ENCODE measurements around the gene MED9.

DNA sequence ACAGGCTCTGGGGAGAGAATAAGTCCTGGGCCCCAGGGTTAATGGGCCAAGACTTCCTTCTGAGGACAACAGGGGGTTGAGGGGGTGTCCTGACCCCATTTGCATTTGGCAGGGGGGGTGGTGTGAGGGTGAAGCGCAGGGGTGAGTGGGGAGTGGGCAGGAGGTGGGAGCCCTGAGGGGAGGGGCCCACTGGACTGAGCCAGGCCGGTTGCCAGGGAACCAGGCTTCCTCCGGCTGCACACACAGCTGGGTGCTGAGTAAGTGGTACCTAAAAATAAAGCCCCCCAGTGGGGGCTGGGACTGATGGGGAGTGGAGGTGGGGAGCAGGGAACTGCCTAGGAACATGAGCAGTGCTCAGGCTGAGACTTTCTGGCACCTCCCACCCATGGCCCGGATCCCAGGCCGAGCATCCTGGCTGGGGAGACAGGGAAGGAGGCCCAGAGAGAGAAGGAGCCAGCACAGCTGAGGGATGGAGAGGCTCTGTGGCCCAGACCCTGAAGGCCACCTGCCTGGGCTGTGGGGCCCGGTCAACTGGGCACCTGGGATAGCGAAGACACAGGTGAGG is 26.8 kb downstream of the MED9 start:
- TF ChIP-seq CTCF (IDR thresholded peaks at IDR 0.05; ENCODE audit: control extremely low read depth in 1 of 3, insufficient read depth in 1 of 3, low read depth in 1 of 3, low read length in 3 of 3), result no peak
- TF ChIP-seq POLR2A (IDR thresholded peaks at IDR 0.05; ENCODE audit: control extremely low read depth in 1 of 2, low read depth in 2 of 2, low read length in 2 of 2), result no peak
- TF ChIP-seq EZH2 (IDR thresholded peaks at IDR 0.05; ENCODE audit: low read depth, low read length, severe bottlenecking), result no peak
- no peak for TF ChIP-seq CEBPB (IDR thresholded peaks at IDR 0.05; ENCODE audit: low read depth, low read length)
- no peak for TF ChIP-seq TAF1 (IDR thresholded peaks at IDR 0.05; ENCODE audit: low read depth, low read length)
- no peak for TF ChIP-seq NANOG (IDR thresholded peaks at IDR 0.05; ENCODE audit: insufficient read depth, low read depth, low read length, poor library complexity, severe bottlenecking)
